Tibial nerve (tissue), 4 donors: ENCODE results near the gene NME7. TPM values are rescaled to one million over a fixed set of nuclear protein-coding genes. Genes with fewer than 3 reads are reported as not detected.

ENCODE experiments used
- DNase-seq, 2 donors: peaks; one replicate each; pipeline ENCODE4 v3.0.0-alpha.2; 2019; ENCODE audit warnings: low spot score in 2 of 2
- H3K27ac ChIP-seq, 4 donors: fragments of 200-600 bp; sonication (generic) in 3 of 4; one replicate each; pipeline ENCODE4 v1.5.1; 2017 to 2019; ENCODE audit warnings: mild to moderate bottlenecking in 1 of 4
- H3K27me3 ChIP-seq, 2 donors: fragments of 200-600 bp; sonication (generic) in 1 of 2; one replicate each; pipeline versions ENCODE4 v1.5.1 to v1.6.0; 2017 to 2019
- H3K36me3 ChIP-seq, 3 donors: fragments of 200-600 bp; sonication (generic); one replicate each; pipeline ENCODE4 v1.5.1; 2018 to 2019
- H3K4me1 ChIP-seq, 4 donors: fragments of 200-600 bp; sonication (generic) in 3 of 4; one replicate each; pipeline ENCODE4 v1.5.1; 2017 to 2019
- H3K4me3 ChIP-seq, 4 donors: fragments of 200-600 bp; sonication (generic) in 3 of 4; one replicate each; pipeline ENCODE4 v1.5.1; 2017 to 2019; ENCODE audit warnings: mild to moderate bottlenecking in 1 of 4, moderate library complexity in 1 of 4
- H3K9me3 ChIP-seq, 4 donors: fragments of 200-600 bp; sonication (generic) in 3 of 4; one replicate each; pipeline ENCODE4 v1.5.1; 2017 to 2019
- CTCF ChIP-seq, 5 experiments: fragments of 200-600 bp in 3 of 5; fragments of 450-650 bp in 2 of 5; sonication (generic) in 3 of 5; IDR thresholded peaks; one replicate each; pipeline ENCODE4 v1.5.1; 2016 to 2019; ENCODE audit warnings: antibody characterized with exemption in 5 of 5, mild to moderate bottlenecking in 3 of 5, moderate library complexity in 2 of 5
- EP300 ChIP-seq, 2 donors: sonication (generic); formaldehyde crosslinking; IDR thresholded peaks; one replicate each; pipeline ENCODE4 v1.6.1; 2017; ENCODE audit warnings: antibody characterized with exemption in 2 of 2, mild to moderate bottlenecking in 1 of 2
- POLR2A ChIP-seq, 2 donors: fragments of 450-650 bp; IDR thresholded peaks; one replicate each; pipeline ENCODE4 v1.6.1; 2017; ENCODE audit warnings: antibody characterized with exemption in 2 of 2, mild to moderate bottlenecking in 2 of 2, moderate library complexity in 2 of 2
- WGBS, 2 donors: methylation state at CpG; one replicate each; pipeline ENCODE4 v1.1.5; 2018; 5-methylcytosine and 5-hydroxymethylcytosine counted together
- total RNA-seq, 4 donors: library from RNA; depleted of rRNA; stranded (reverse); fragments of >200 nt; gene quantifications; one replicate each; pipeline ENCODE4 v1.1.0, GENCODE V29; 2016

NME7 gene
- total RNA-seq, 4 donors from 2014 or later: 8.2 to 26.2 (median 17.5) TPM

- H3K9me3 ChIP-seq: no peaks in the 10 kb centered on the region
- DNase-seq: no peak
- TF ChIP-seq POLR2A (IDR thresholded peaks at IDR 0.05): no peak
- TF ChIP-seq CTCF (IDR thresholded peaks at IDR 0.05): no peak
- no peak for TF ChIP-seq EP300 (IDR thresholded peaks at IDR 0.05)
- WGBS, 2 donors: 39 to 54% methylated on average over 4 of the region's 4 CpGs
- no peaks in the 10 kb centered on the region for H3K36me3 ChIP-seq
- H3K4me1 ChIP-seq: peaks cover 0 to 12% (median 0%) of the 10 kb centered on the region in 4 donors
- no peaks in the 10 kb centered on the region for H3K27me3 ChIP-seq
- no peak overlapping the region for H3K4me3 ChIP-seq
- H3K27ac ChIP-seq: no peak overlapping the region
Observed at GRCh38 chr1:169090900-169091311, 276.7 kb downstream of the NME7 start.

GRCh38 chr1:169090308-169090899, 277.2 kb downstream of the NME7 start:
- no peak overlapping the region for H3K27ac ChIP-seq
- H3K4me1 ChIP-seq: peaks cover 0 to 12% (median 0%) of the 10 kb centered on the region in 4 donors
- H3K9me3 ChIP-seq: no peaks in the 10 kb centered on the region
- 62 to 63% methylated on average over 4 of the region's 4 CpGs for WGBS, 2 donors
- no peaks in the 10 kb centered on the region for H3K27me3 ChIP-seq
- no peak for DNase-seq
- H3K4me3 ChIP-seq: no peak overlapping the region
- no peaks in the 10 kb centered on the region for H3K36me3 ChIP-seq
- TF ChIP-seq POLR2A (IDR thresholded peaks at IDR 0.05) (no peak), CTCF (IDR thresholded peaks at IDR 0.05) (no peak), EP300 (IDR thresholded peaks at IDR 0.05) (no peak)

DNA sequence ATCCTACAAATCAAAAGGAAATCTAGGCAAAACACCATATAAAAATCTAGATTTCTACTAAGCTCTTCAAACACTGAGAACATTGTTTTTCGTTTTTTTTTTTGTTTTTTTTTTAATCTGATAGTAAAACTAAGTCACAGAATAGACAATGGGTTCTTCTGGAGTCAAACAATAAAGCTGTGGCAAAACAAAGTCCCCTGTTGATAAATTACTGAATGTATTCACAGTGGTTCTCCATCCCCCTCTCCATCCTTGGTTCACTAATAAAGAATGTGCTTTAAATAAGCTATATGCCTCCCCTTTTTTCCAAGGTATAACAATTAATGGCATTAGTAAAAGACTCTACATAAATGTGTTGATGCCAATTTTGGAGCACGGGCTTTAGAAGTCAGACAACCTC, 277.8 kb downstream of the NME7 start:
- H3K27ac ChIP-seq: no peak overlapping the region
- H3K4me3 ChIP-seq: no peak overlapping the region
- no peaks in the 10 kb centered on the region for H3K27me3 ChIP-seq
- TF ChIP-seq EP300 (IDR thresholded peaks at IDR 0.05) (no peak), POLR2A (IDR thresholded peaks at IDR 0.05) (no peak), CTCF (IDR thresholded peaks at IDR 0.05) (no peak)
- peaks cover 0 to 12% (median 0%) of the 10 kb centered on the region in 4 donors for H3K4me1 ChIP-seq
- DNase-seq: no peak
- H3K9me3 ChIP-seq: no peaks in the 10 kb centered on the region
- WGBS, 2 donors: 44 to 57% methylated on average over 2 of the region's 2 CpGs
- no peaks in the 10 kb centered on the region for H3K36me3 ChIP-seq

DNA sequence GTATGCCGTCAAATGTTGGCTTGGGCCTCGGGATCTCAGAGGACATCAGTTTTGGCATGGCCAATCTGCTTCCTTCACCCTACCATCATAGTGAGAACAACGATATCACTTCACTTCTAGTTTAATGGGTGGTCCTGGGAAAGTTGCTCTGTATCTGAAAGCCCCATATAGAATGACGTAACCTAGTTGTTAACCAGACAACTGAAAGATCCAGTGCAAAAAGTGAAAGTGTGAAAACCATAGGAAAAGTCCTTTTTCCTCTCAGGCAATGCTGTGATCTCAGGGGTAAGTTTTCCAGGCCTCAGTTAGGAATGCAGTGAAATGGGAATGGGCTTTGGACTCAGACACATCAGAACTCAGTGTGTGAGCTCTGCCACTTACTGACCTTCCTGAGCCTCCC, 279.7 kb downstream of the NME7 start:
- Histone ChIP-seq H3K27ac (no peak overlapping the region), H3K4me1 (peaks cover 0 to 12% (median 0%) of the 10 kb centered on the region in 4 donors), H3K4me3 (no peak overlapping the region), H3K36me3 (no peaks in the 10 kb centered on the region), H3K27me3 (no peaks in the 10 kb centered on the region), H3K9me3 (no peaks in the 10 kb centered on the region)
- TF ChIP-seq CTCF (IDR thresholded peaks at IDR 0.05): no peak
- no peak for TF ChIP-seq EP300 (IDR thresholded peaks at IDR 0.05)
- TF ChIP-seq POLR2A (IDR thresholded peaks at IDR 0.05): no peak
- no peak for DNase-seq
- WGBS, 2 donors: 85 to 88% methylated on average over 4 of the region's 4 CpGs

DNA sequence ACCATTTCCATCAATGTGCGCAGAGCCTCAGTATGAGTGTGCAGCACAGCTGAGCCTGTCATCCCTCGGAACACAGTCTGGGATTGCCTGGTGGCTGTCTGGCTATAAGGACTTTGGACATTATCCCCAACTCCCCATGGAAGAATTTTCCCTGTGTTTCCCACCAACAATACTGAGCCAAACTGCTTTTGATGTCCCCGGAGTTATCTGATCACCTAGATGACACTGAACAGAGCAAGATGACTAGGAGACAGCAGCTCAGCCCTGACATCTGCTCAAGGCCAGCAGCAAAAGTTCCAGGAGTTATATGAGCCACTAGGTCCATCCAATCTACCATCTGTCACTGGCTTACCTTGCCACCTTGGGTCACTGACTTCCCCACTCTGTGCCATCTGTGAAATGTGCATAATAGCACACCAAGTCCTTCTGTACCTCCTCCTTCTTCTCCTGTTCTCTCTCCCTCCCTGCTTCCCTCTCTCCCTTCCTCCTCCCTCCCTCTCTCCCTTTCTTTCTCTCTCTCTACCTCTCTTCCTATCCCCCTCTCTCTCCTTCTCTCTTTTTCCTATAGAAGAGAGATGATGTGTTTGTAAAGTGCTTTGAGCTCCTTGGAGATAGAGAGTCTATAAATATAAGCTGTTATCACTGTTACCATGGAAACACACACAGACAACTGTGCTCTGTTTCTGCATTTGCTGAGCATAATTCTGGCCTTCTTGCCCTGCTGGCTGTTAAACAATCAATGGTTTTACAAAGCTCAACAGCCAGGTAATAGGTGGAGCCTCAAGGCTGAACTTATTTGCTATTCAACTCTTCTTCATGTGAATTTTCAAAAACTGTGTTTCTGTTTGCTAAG, 280.8 kb downstream of the NME7 start:
- TF ChIP-seq POLR2A (IDR thresholded peaks at IDR 0.05) (no peak), CTCF (IDR thresholded peaks at IDR 0.05) (no peak)
- no peaks in the 10 kb centered on the region for H3K36me3 ChIP-seq
- H3K4me1 ChIP-seq: peaks cover 0 to 12% (median 0%) of the 10 kb centered on the region in 4 donors
- no peak for DNase-seq
- 81 to 89% methylated on average over 3 of the region's 3 CpGs for WGBS, 2 donors
- no peaks in the 10 kb centered on the region for H3K27me3 ChIP-seq
- H3K27ac ChIP-seq: no peak overlapping the region
- no peaks in the 10 kb centered on the region for H3K9me3 ChIP-seq
- H3K4me3 ChIP-seq: no peak overlapping the region
